ENCODE results near the gene SPATS2. TPM values are rescaled to one million over a fixed set of nuclear protein-coding genes. Genes with fewer than 3 reads are reported as not detected.
"Not testable (repeated sequence)": the region's sequence is repeated elsewhere in the genome, so short reads cannot be mapped to it uniquely, and the experiment has no call there.

The SPATS2 gene
- total RNA-seq, 1 donor from 2014 or later = 11.4 TPM

GRCh38 chr12:49348781-49349180 lies 18.5 kb upstream of the SPATS2 start:
- intact Hi-C loops (cut with micrococcal nuclease) = no loop called here

GRCh38 chr12:49349266-49349665 lies 18.0 kb upstream of the SPATS2 start:
- intact Hi-C loops (cut with micrococcal nuclease) = no loop called here

- intact Hi-C loops (cut with micrococcal nuclease) = no loop called here
Measured at GRCh38 chr12:49352351-49352750, 14.9 kb upstream of the SPATS2 start.

GRCh38 chr12:49355913-49356312 lies 11.3 kb upstream of the SPATS2 start:
- intact Hi-C loops (cut with micrococcal nuclease) = no loop called here

- intact Hi-C loops (cut with micrococcal nuclease) = no loop called here
Measured at GRCh38 chr12:49357103-49357678, 10.1 kb upstream of the SPATS2 start.

GRCh38 chr12:49358483-49359141 lies 8.7 kb upstream of the SPATS2 start:
- intact Hi-C loops (cut with micrococcal nuclease) = loop anchor here (1.0 kb wide), 4 partner anchors 8 to 222 kb away; no protein-coding TSS in a partner anchor

GRCh38 chr12:49359671-49360070 lies 7.6 kb upstream of the SPATS2 start:
- intact Hi-C loops (cut with micrococcal nuclease) = no loop called here

GRCh38 chr12:49362077-49362476 lies 5.2 kb upstream of the SPATS2 start:
- intact Hi-C loops (cut with micrococcal nuclease) = no loop called here

GRCh38 chr12:49364989-49365388 lies 2.3 kb upstream of the SPATS2 start:
- intact Hi-C loops (cut with micrococcal nuclease) = loop anchor here (5.0 kb wide), 1 partner anchor 257 kb away; the partner anchor contains the start of gene PRPF40B

- intact Hi-C loops (cut with micrococcal nuclease) = loop anchor here (5.0 kb wide), 1 partner anchor 257 kb away; the partner anchor contains the start of gene PRPF40B
Measured at GRCh38 chr12:49365542-49365941, 1.7 kb upstream of the SPATS2 start.

GRCh38 chr12:49366096-49366651 lies 1.1 kb upstream of the SPATS2 start:
- intact Hi-C loops (cut with micrococcal nuclease) = loop anchor here (1.0 to 5.0 kb wide), 8 partner anchors 8 to 256 kb away; partner anchors contain the start of genes DNAJC22, PRPF40B, TROAP and TUBA1A

- intact Hi-C loops (cut with micrococcal nuclease) = loop anchor here (1.0 to 5.0 kb wide), 9 partner anchors 9 to 255 kb away; partner anchors contain the start of genes DNAJC22, MCRS1, PRPF40B and TROAP
Measured at GRCh38 chr12:49366652-49367380, 446 bp upstream of the SPATS2 start.

GRCh38 chr12:49368240-49368600 lies 958 bp downstream of the SPATS2 start:
- intact Hi-C loops (cut with micrococcal nuclease) = loop anchor here (2.0 to 5.0 kb wide), 2 partner anchors 254 to 339 kb away; partner anchors contain the start of genes FMNL3 and PRPF40B

- intact Hi-C loops (cut with micrococcal nuclease) = loop anchor here (2.0 to 5.0 kb wide), 2 partner anchors 253 to 337 kb away; partner anchors contain the start of genes FMNL3 and PRPF40B
Measured at GRCh38 chr12:49369411-49370145, 2.3 kb downstream of the SPATS2 start.

GRCh38 chr12:49370539-49370938 lies 3.3 kb downstream of the SPATS2 start:
- intact Hi-C loops (cut with micrococcal nuclease) = no loop called here

- intact Hi-C loops (cut with micrococcal nuclease) = no loop called here
Measured at GRCh38 chr12:49375406-49375805, 8.1 kb downstream of the SPATS2 start.

- intact Hi-C loops (cut with micrococcal nuclease) = no loop called here
Measured at GRCh38 chr12:49377386-49377785, 10.1 kb downstream of the SPATS2 start.

GRCh38 chr12:49380184-49380583 lies 12.9 kb downstream of the SPATS2 start:
- intact Hi-C loops (cut with micrococcal nuclease) = not testable (repeated sequence)

GRCh38 chr12:49388682-49389386 lies 21.6 kb downstream of the SPATS2 start:
- intact Hi-C loops (cut with micrococcal nuclease) = loop anchor here (1.0 kb wide), 1 partner anchor 23 kb away; no protein-coding TSS in a partner anchor

- intact Hi-C loops (cut with micrococcal nuclease) = loop anchor here (1.0 kb wide), 1 partner anchor 23 kb away; no protein-coding TSS in a partner anchor
Measured at GRCh38 chr12:49389387-49389703, 22.1 kb downstream of the SPATS2 start.

Data from T-helper 1 cell treated with Interleukin-12 subunit alpha and Interleukin-12 subunit beta and Interleukin-4 antibody, amounts not matched to agents 30 ng/mL and 1 ng/mL, for 36 hours (primary cell).